Omental fat pad (tissue), 4 donors: ENCODE results near the gene YJEFN3. TPM values are rescaled to one million over a fixed set of nuclear protein-coding genes. Genes with fewer than 3 reads are reported as not detected.

Source experiments
- ATAC-seq: fragments of 150-250 bp; one replicate; pipeline ENCODE4 v1.9.1; 2016; ENCODE audit warnings: mild to moderate bottlenecking, moderate library complexity; ENCODE audit not compliant: low FRiP score
- DNase-seq: peaks from one replicate; pipeline ENCODE4 v3.0.0-alpha.2; 2019; ENCODE audit warnings: low spot score
- total RNA-seq, 4 donors: library from RNA; depleted of rRNA; stranded (reverse); fragments of >200 nt; gene quantifications; one replicate each; pipeline ENCODE4 v1.1.0, GENCODE V29; 2016
- TF ChIP-seq, protein P1 (sequence below), 3 donors: fragments of 450-650 bp; IDR thresholded peaks; one replicate each; pipeline ENCODE4 v1.5.1; 2016 to 2017; ENCODE audit warnings: antibody characterized with exemption in 3 of 3, mild to moderate bottlenecking in 3 of 3, moderate library complexity in 2 of 3

The YJEFN3 gene
- total RNA-seq, 4 donors from 2014 or later = 0.75 to 1.1 (median 0.90) TPM

DNA sequence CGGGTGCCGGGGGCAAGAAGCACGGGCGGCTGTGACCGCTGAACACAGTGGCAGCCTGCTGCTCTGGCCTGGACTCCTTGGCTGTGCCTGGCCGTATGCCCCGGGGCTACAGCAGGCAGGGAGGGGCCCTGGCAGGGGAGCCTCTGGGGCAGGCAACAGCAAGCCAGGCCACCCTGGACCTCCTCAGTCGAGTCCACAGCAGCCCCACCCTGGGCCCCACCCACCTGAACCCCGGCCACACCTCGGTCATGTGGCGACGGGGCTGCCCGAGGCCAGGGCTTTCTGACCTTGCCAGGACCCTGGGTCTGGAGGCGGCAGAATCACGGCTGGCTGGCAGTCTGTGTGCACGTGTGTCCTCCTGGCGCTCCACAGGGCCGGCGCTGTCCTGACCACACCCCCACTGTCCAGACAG, 18.0 kb downstream of the YJEFN3 start:
- no peak for ATAC-seq
- DNase-seq = no peak
- TF ChIP-seq, protein P1, sequence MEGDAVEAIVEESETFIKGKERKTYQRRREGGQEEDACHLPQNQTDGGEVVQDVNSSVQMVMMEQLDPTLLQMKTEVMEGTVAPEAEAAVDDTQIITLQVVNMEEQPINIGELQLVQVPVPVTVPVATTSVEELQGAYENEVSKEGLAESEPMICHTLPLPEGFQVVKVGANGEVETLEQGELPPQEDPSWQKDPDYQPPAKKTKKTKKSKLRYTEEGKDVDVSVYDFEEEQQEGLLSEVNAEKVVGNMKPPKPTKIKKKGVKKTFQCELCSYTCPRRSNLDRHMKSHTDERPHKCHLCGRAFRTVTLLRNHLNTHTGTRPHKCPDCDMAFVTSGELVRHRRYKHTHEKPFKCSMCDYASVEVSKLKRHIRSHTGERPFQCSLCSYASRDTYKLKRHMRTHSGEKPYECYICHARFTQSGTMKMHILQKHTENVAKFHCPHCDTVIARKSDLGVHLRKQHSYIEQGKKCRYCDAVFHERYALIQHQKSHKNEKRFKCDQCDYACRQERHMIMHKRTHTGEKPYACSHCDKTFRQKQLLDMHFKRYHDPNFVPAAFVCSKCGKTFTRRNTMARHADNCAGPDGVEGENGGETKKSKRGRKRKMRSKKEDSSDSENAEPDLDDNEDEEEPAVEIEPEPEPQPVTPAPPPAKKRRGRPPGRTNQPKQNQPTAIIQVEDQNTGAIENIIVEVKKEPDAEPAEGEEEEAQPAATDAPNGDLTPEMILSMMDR (IDR thresholded peaks at IDR 0.05) = no peak

DNA sequence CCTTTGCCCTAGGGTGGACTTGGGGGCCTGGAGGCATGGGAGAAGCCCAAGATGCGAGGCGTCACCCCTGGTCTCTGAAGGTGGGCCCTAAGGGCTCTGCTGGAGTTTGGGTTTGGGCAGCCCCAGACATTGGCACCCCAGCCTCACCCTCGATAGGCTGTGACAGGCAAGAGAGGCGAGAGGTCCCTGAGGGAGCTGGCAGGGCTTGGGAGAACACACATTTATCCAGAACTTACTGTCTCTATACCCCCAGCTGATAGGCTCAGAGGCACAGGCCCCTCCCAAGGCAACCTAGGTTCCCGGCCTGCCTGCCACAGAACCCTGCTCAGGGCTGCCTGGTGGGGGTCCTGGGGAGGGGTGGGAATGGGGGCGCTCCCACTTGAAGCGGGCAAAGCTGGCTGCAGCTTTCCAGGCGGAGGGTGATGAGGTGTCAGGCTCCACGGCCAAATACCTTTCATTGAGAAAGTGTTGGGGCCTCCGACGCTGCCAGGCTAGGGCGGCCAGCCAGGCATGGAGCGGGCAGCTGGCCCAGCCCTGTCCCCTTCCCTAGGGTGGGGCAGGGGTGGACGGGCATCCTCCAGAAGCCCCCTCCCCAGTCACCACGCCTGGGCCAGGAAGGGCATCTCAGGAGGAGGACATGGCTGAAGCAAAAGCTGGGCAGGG, 19.1 kb downstream of the YJEFN3 start:
- TF ChIP-seq, protein P1 (IDR thresholded peaks at IDR 0.05) = no peak
- DNase-seq (no peak), ATAC-seq (no peak)

DNA sequence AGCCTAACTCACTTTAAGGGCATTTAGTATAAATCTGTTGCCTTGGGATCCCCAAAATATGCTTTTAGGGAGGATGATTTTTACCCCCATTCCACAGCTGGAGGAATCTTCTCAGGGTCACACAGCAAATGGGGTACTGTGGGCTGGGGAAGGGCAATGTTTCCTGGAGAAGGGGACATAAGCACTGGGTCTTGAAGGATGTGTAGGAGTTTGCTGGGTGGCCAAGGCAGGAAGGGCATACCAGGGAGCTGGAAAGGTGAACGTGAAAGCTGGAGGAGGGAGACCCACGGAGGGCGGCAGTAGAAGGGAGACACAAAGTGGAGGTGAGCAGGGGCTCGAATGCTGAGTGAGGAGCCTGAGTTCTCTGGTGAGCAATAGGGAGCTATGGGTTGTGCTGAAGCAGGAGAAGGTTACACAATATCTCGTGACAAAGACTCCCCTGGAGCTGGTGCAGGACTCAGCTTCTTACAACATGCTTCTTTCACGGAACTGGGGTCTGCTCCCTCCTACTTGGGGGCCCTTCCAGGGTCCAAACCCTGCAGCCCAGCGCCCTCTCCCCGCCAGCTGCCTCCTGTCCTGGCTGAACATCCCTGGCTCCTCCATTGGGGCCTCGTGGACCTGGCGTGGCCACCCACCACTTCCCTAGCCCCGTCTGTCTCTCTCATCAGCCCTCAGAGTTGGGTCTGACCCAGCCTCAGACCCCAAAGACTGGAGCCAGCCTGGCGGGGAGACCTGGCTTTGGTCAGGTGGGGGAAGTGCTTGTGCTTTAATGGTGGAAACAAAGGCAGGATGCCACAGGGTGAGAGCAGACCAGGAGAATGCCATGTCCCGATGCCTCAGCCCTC, 20.4 kb downstream of the YJEFN3 start:
- DNase-seq (no peak), ATAC-seq (no peak)
- TF ChIP-seq, protein P1 (IDR thresholded peaks at IDR 0.05) = no peak

DNA sequence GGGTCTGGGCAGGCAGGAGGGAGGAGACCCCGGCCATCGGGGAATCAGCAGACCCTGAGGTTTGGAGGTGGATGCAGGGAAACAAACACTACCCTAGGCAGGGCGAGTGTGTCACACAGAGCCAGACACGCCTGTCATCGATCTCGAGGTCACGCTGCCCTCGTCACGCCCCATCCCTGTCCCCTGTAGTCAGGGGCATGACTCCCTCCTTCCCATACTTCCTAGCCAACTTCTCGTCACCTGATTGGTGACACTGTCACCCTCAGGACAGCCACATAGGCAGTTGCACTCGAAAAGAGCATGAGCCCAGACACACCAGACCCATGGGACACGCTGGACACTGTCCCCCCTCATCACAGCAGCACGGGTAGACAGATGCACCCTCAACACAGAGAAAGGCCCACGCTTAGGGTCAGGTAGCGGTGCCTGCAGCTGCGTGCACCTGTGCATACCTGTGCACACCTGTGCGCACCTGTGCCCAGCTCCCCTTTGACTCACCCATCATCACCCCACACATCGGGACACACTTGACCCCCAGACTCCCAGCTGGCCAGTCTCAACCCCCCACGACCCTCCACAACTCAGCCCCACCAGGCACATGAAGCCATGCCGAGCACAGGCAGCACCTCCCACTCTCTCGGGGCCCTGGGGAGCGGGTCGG, 21.2 kb downstream of the YJEFN3 start:
- DNase-seq (no peak), ATAC-seq (no peak)
- TF ChIP-seq, protein P1 (IDR thresholded peaks at IDR 0.05) = no peak

DNA sequence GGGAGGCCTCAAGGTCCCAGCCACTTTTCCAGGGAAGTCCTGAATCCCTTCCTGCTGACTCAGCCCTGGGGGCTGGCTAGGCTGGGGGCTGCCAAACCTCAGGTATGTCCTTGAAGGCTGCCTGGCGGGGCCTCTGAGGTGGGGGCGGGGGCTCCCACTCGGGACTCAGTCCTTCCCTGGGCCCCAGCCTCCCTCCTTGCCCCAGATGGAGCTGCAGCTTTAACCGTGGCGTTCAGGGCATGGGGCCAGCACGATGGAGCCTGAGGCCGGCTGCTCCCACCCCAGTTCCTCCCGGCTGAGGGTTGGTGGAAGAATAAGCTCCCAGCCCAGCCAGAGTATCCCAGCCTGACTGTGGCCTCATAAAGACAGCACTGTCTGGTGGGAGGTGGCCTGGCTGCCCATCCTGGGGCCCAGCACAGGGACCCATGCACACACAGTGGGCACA, 21.8 kb downstream of the YJEFN3 start:
- TF ChIP-seq, protein P1 (IDR thresholded peaks at IDR 0.05) = no peak
- ATAC-seq (no peak), DNase-seq (no peak)

DNA sequence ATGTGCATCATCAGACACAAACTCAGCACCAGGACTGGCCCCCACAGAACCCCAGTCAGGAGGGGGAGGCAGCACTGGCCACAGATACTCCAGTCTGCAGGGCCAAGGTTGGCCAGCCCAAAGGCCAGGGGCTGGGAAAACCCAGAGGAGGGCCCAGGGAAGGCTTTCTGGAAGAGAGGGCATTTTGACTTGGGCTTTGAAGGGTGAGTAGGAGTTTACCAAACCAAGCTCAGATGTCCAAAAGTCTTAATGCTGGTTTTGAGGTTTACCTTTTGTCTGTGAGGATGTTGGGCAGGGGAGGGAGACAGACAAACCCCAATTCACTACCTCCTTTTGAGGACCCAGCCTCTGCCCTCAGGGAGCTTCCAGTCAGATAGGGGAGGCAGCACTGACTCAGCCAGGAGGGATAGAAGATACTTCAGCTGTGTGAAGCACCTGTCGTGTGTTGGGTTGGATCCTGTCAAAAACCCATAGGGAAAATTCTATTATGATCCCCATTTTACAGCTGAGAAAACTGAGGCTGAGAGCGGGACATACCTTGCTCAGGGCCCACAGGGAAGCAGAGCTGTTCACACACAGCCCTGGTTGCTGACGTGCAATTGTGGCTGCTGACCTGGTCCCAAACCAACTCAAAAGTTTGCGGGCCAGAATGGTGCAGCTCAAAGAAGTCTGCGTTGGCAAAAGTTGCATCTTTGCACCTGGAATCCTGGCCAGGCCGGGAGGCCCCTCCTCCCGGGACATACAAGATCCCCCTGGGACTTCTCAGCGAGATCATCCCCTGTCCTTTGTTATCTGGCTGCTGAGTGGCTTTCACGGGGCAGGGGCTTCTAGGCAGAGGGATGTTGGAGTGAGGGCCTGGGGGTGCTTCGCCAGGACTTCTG, 22.5 kb downstream of the YJEFN3 start:
- DNase-seq (no peak), ATAC-seq (no peak)
- TF ChIP-seq, protein P1 (IDR thresholded peaks at IDR 0.05) = no peak
